ENCODE data around the gene DPH1.

GRCh38 chr17:2065949-2066400 is 36.0 kb downstream of the DPH1 start:
- TF ChIP-seq POLR2A (IDR thresholded peaks at IDR 0.05; ENCODE audit: low read length) = no peak
- no peak for TF ChIP-seq GATA1 (IDR thresholded peaks at IDR 0.05; ENCODE audit: low read depth, low read length)

Data from erythroblast (primary cell).